ENCODE measurements around the gene RANBP9. TPM values are rescaled to one million over a fixed set of nuclear protein-coding genes. Genes with fewer than 3 reads are reported as not detected.

The RANBP9 gene
- total and polyA plus RNA-seq, 4 donors = 16.6 to 50.4 (median 25.5) TPM

DNA sequence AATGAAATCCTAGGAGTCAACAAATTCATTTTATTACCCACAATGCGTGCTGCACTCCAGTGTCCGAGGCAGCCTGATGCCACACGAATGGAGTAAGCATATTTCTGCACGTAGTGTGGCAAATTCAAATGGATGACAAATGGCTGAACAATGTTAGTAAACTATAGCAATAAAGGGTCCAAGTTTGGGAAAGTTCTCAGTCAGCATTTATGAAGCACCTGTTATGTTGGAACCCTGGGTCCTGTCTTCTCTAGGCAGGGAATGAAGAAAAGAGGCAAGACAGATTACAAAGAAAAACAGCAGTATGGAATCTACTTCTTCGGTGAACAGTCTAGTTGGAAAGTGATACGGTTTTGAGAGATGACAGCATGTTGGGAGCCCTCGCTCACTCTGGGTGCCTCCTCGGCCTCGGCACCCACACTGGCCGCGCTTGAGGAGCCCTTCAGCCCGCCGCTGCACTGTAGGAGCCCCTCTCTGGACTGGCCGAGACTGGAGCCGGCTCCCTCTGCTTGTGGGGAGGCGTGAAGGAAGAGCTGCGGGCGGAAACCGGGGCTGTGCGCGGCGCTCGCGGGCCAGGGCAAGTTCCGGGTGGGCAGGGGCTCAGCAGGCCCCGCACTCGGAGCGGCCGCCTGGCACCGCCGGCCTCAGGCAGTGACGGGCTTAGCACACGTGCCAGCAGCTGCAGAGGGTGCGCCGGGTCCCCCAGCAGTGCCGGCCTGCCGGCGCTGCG lies 4.8 kb upstream of the RANBP9 start:
- Histone ChIP-seq H3K4me1 (ENCODE audit: control insufficient read depth in 5 of 5, insufficient read depth in 5 of 5, low read length in 5 of 5) (peaks cover 0 to 4% (median 2%) of the 10 kb centered on the region in 5 donors), H3K27ac (ENCODE audit: low read depth in 1 of 2, low read length in 1 of 2) (no peak overlapping the region), H3K9me3 (ENCODE audit: control insufficient read depth in 4 of 4, insufficient read depth in 3 of 4, low read length in 3 of 4) (no peaks in the 10 kb centered on the region), H3K27me3 (ENCODE audit: control insufficient read depth in 3 of 3, insufficient read depth in 3 of 3, low read length in 2 of 3) (no peaks in the 10 kb centered on the region), H3K36me3 (ENCODE audit: control insufficient read depth in 4 of 4, insufficient read depth in 4 of 4, low read length in 4 of 4) (no peaks in the 10 kb centered on the region), H3K9ac (ENCODE audit: insufficient read depth in 1 of 2, low read length in 2 of 2) (no peak overlapping the region), H3K4me3 (no peak overlapping the region)
- ATAC-seq (ENCODE audit: insufficient read depth, low FRiP score) = no peak
- WGBS, 2 donors = 96 to 97% methylated on average over 39 of the region's 39 CpGs
- no peak for DNase-seq
- TF ChIP-seq, protein P1, sequence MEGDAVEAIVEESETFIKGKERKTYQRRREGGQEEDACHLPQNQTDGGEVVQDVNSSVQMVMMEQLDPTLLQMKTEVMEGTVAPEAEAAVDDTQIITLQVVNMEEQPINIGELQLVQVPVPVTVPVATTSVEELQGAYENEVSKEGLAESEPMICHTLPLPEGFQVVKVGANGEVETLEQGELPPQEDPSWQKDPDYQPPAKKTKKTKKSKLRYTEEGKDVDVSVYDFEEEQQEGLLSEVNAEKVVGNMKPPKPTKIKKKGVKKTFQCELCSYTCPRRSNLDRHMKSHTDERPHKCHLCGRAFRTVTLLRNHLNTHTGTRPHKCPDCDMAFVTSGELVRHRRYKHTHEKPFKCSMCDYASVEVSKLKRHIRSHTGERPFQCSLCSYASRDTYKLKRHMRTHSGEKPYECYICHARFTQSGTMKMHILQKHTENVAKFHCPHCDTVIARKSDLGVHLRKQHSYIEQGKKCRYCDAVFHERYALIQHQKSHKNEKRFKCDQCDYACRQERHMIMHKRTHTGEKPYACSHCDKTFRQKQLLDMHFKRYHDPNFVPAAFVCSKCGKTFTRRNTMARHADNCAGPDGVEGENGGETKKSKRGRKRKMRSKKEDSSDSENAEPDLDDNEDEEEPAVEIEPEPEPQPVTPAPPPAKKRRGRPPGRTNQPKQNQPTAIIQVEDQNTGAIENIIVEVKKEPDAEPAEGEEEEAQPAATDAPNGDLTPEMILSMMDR (IDR thresholded peaks at IDR 0.05; ENCODE audit: control extremely low read depth, extremely low read depth) = no peak

DNA sequence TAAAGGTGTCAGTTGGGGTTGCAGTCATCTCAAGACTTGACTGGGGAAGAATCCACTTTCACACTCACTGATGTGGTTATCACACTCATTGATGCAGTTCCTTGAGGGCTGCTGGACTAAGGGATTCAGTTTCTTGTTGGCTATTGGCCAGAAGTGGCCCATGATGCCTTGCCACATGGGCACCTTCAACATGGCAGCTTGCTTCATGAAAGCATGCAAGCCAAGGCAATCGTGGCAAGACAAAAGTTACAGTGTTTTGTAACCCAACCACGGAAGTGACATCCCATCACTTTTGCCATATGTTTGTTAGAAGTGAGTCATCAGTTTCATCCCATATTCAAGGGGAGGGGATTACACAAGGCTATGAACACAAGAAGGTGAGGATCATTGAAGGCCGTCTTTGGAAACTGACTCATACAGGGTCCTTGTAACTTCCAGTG lies 3.8 kb upstream of the RANBP9 start:
- H3K4me1 ChIP-seq (ENCODE audit: control insufficient read depth in 5 of 5, insufficient read depth in 5 of 5, low read length in 5 of 5) = peaks cover 0 to 4% (median 2%) of the 10 kb centered on the region in 5 donors

DNA sequence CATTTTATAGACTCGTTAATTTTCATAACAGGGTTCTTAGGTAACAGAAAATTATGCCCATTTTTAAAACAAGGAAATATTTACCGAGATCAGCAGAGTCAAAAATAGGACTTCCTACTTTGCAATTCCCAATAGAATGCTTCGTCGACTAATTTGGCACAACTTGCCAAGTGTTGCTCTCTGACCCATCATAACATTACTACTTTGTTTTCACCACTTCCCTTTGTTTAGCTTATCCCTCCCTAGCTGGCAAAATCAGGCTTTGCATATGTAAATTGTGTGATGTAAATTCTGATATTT lies 914 bp upstream of the RANBP9 start:
- no peak overlapping the region for H3K4me3 ChIP-seq
- H3K36me3 ChIP-seq (ENCODE audit: control insufficient read depth in 4 of 4, insufficient read depth in 4 of 4, low read length in 4 of 4) = no peaks in the 10 kb centered on the region
- no peak for ATAC-seq (ENCODE audit: insufficient read depth, low FRiP score)
- peak; percentile 24 to 77 (median 72) for DNase-seq
- TF ChIP-seq, protein P1 (IDR thresholded peaks at IDR 0.05; ENCODE audit: control extremely low read depth, extremely low read depth) = no peak
- peak overlapping the region; percentile 78 to 93 for H3K9ac ChIP-seq (ENCODE audit: insufficient read depth in 1 of 2, low read length in 2 of 2)
- peak overlapping the region in 1 of 2 donors; percentile 99 for H3K27ac ChIP-seq (ENCODE audit: low read depth in 1 of 2, low read length in 1 of 2)
- no peaks in the 10 kb centered on the region for H3K27me3 ChIP-seq (ENCODE audit: control insufficient read depth in 3 of 3, insufficient read depth in 3 of 3, low read length in 2 of 3)
- 1% methylated on average over 4 of the region's 4 CpGs for WGBS, 2 donors
- H3K4me1 ChIP-seq (ENCODE audit: control insufficient read depth in 5 of 5, insufficient read depth in 5 of 5, low read length in 5 of 5) = peaks cover 0 to 25% (median 5%) of the 10 kb centered on the region in 5 donors
- no peaks in the 10 kb centered on the region for H3K9me3 ChIP-seq (ENCODE audit: control insufficient read depth in 4 of 4, insufficient read depth in 3 of 4, low read length in 3 of 4)

More for the DNA sequence above, 3.8 kb upstream of the RANBP9 start:
- no peak overlapping the region for H3K4me3 ChIP-seq
- no peaks in the 10 kb centered on the region for H3K9me3 ChIP-seq (ENCODE audit: control insufficient read depth in 4 of 4, insufficient read depth in 3 of 4, low read length in 3 of 4)
- 43 to 63% methylated on average over 3 of the region's 3 CpGs for WGBS, 2 donors
- TF ChIP-seq, protein P1 (IDR thresholded peaks at IDR 0.05; ENCODE audit: control extremely low read depth, extremely low read depth) = no peak
- H3K27me3 ChIP-seq (ENCODE audit: control insufficient read depth in 3 of 3, insufficient read depth in 3 of 3, low read length in 2 of 3) = no peaks in the 10 kb centered on the region
- no peaks in the 10 kb centered on the region for H3K36me3 ChIP-seq (ENCODE audit: control insufficient read depth in 4 of 4, insufficient read depth in 4 of 4, low read length in 4 of 4)
- ATAC-seq (ENCODE audit: insufficient read depth, low FRiP score) (no peak), DNase-seq (no peak)
- no peak overlapping the region for H3K9ac ChIP-seq (ENCODE audit: insufficient read depth in 1 of 2, low read length in 2 of 2)
- no peak overlapping the region for H3K27ac ChIP-seq (ENCODE audit: low read depth in 1 of 2, low read length in 1 of 2)

Measured in lung (tissue), 12 donors.